Measurements from ENCODE around the gene UGT1A8.
A peak's percentile ranks its signal among the peaks of the same experiment; 100 is the strongest.
"Not testable (repeated sequence)": the region's sequence is repeated elsewhere in the genome, so short reads cannot be mapped to it uniquely, and the experiment has no call there.

UGT1A8 gene

DNA sequence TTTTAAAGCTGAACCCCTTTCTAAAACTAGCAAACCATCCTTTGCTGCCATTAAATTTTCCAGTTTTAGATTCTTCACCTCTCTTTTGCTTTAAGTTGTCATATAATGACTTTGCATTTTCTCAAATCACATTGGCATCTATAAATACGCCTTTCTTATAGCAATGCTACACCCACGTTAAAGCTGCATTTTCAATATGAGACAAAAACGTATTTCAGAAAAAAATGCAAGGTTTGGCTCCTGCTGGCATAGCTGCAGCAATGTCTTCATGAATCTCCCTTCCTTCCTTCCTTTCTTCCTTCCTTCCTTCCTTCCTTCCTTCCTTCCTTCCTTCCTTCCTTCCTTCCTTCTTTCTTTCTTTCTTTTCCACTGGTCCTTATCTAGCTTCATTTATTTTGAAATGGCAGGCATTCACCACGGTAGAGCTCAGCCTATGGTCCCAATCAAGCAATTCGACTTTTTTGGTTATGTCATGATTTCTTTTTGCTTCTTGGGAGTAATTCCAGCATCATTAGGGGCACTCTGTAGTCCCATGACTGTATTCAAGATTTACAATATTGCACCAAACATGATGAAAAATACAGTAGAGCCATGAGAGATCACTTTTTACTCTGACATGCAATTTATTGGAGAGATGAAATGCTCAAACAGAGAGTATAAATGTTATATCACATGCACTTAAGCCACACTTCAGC lies 10.0 kb downstream of the UGT1A8 start:
- Histone ChIP-seq H4K20me1 (ENCODE audit: low read depth, low read length) (no peaks in the 10 kb centered on the region), H2AFZ (ENCODE audit: low read depth, low read length, severe bottlenecking) (no peak overlapping the region), H3K9me2 (replicated peaks; ENCODE audit: insufficient read depth, low read length) (no peaks in the 10 kb centered on the region), H3K79me2 (ENCODE audit: insufficient read depth, low read length) (no peaks in the 10 kb centered on the region), H3K27ac (ENCODE audit: low read depth, low read length) (no peak overlapping the region), H3K9me3 (ENCODE audit: insufficient read depth, low read length) (no peaks in the 10 kb centered on the region), H3K4me3 (ENCODE audit: insufficient read depth, low read length, poor library complexity, severe bottlenecking) (no peak overlapping the region), H3K27me3 (ENCODE audit: low read length) (no peaks in the 10 kb centered on the region), H3K4me2 (ENCODE audit: low read depth, low read length, poor library complexity, severe bottlenecking) (no peak overlapping the region), H3K9ac (ENCODE audit: low read length) (no peak overlapping the region), H3K36me3 (ENCODE audit: low read length) (no peaks in the 10 kb centered on the region), H3F3A (ENCODE audit: insufficient read depth) (no peaks in the 10 kb centered on the region)
- TF ChIP-seq, protein P1, sequence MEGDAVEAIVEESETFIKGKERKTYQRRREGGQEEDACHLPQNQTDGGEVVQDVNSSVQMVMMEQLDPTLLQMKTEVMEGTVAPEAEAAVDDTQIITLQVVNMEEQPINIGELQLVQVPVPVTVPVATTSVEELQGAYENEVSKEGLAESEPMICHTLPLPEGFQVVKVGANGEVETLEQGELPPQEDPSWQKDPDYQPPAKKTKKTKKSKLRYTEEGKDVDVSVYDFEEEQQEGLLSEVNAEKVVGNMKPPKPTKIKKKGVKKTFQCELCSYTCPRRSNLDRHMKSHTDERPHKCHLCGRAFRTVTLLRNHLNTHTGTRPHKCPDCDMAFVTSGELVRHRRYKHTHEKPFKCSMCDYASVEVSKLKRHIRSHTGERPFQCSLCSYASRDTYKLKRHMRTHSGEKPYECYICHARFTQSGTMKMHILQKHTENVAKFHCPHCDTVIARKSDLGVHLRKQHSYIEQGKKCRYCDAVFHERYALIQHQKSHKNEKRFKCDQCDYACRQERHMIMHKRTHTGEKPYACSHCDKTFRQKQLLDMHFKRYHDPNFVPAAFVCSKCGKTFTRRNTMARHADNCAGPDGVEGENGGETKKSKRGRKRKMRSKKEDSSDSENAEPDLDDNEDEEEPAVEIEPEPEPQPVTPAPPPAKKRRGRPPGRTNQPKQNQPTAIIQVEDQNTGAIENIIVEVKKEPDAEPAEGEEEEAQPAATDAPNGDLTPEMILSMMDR (IDR thresholded peaks at IDR 0.05; ENCODE audit: insufficient read depth, low read length, poor library complexity, severe bottlenecking), result no peak
- no peak for TF ChIP-seq EZH2phosphoT487 (conservative IDR thresholded peaks at IDR 0.05; ENCODE audit: low read length)

DNA sequence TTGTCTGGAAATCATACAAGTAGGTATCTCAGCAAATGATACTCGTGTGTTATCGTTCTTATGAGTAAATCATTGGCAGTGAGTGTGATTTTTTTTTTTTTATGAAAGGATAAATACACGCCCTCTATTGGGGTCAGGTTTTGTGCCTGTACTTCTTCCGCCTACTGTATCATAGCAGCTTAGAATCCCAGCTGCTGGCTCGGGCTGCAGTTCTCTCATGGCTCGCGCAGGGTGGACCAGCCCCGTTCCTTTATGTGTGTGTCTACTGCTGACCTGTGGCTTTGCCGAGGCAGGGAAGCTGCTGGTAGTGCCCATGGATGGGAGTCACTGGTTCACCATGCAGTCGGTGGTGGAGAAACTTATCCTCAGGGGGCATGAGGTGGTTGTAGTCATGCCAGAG lies 18.9 kb downstream of the UGT1A8 start, which contains the start of gene UGT1A10:
Gene UGT1A10, plus strand, starts transcription at position 143 of the 400 bp plus-strand sequence. Its CDS starts 75 bp downstream, at position 218.
- not testable (repeated sequence) for H3K9me2 ChIP-seq (replicated peaks; ENCODE audit: insufficient read depth, low read length); H3F3A ChIP-seq (ENCODE audit: insufficient read depth); H4K20me1 ChIP-seq (ENCODE audit: low read depth, low read length); H3K4me2 ChIP-seq (ENCODE audit: low read depth, low read length, poor library complexity, severe bottlenecking); H3K36me3 ChIP-seq (ENCODE audit: low read length); H3K4me3 ChIP-seq (ENCODE audit: insufficient read depth, low read length, poor library complexity, severe bottlenecking); H3K9me3 ChIP-seq (ENCODE audit: insufficient read depth, low read length); H3K9ac ChIP-seq (ENCODE audit: low read length); H3K27ac ChIP-seq (ENCODE audit: low read depth, low read length); H3K79me2 ChIP-seq (ENCODE audit: insufficient read depth, low read length); H2AFZ ChIP-seq (ENCODE audit: low read depth, low read length, severe bottlenecking); H3K27me3 ChIP-seq (ENCODE audit: low read length)

DNA sequence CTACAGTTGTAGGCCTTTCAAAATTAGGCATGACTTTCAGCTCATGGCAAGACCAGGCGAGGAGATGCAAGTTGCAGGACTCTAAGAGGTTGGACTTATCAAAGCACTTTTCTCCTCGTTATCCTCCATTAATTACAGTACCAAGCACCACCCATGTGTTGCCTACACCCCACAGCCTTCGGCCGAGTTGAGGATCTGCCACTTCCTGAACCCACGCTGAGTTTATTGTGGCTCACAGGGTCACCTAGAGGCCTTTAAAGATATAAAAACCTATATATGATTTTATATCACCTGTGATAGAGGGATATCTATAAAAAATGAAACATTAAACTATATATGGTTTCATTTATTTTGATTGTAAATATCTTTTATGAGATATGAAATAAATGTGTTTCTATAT lies 21.4 kb downstream of the UGT1A8 start:
- Histone ChIP-seq H3K79me2 (ENCODE audit: insufficient read depth, low read length) (no peaks in the 10 kb centered on the region), H3K4me3 (ENCODE audit: insufficient read depth, low read length, poor library complexity, severe bottlenecking) (no peak overlapping the region), H3K4me2 (ENCODE audit: low read depth, low read length, poor library complexity, severe bottlenecking) (no peak overlapping the region), H4K20me1 (ENCODE audit: low read depth, low read length) (no peaks in the 10 kb centered on the region), H3K9ac (ENCODE audit: low read length) (no peak overlapping the region), H3K36me3 (ENCODE audit: low read length) (no peaks in the 10 kb centered on the region), H3K27ac (ENCODE audit: low read depth, low read length) (no peak overlapping the region), H3K27me3 (ENCODE audit: low read length) (no peaks in the 10 kb centered on the region), H3F3A (ENCODE audit: insufficient read depth) (no peaks in the 10 kb centered on the region; the same call in 1 of the 2 replicates), H3K9me3 (ENCODE audit: insufficient read depth, low read length) (no peaks in the 10 kb centered on the region), H3K9me2 (replicated peaks; ENCODE audit: insufficient read depth, low read length) (no peaks in the 10 kb centered on the region), H2AFZ (ENCODE audit: low read depth, low read length, severe bottlenecking) (peak overlapping the region; percentile 48)
- TF ChIP-seq, protein P1 (IDR thresholded peaks at IDR 0.05; ENCODE audit: insufficient read depth, low read length, poor library complexity, severe bottlenecking), result no peak
- no peak for TF ChIP-seq EZH2phosphoT487 (conservative IDR thresholded peaks at IDR 0.05; ENCODE audit: low read length)

DNA sequence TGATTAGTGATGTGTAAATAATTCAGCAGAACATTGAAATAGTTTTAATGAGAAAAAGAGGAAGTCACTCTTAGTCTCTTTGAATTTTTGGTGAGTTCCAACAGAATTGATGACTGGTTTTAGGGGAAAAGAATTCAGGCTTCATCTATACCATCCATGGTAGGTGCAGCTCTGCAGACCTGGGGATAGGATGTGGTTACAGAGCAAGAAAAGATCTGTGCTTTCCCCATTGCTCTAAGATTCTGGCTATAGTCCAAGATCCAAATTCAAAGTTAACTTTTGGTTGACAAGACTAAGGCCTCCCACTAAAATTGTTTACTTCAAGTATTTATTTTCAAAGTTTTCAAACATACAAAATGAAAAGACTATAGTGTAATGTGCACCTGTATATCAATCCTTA lies 22.4 kb downstream of the UGT1A8 start:
- H3K4me2 ChIP-seq (ENCODE audit: low read depth, low read length, poor library complexity, severe bottlenecking), result no peak overlapping the region
- H4K20me1 ChIP-seq (ENCODE audit: low read depth, low read length), result no peaks in the 10 kb centered on the region
- H3K27ac ChIP-seq (ENCODE audit: low read depth, low read length), result no peak overlapping the region
- no peaks in the 10 kb centered on the region for H3K36me3 ChIP-seq (ENCODE audit: low read length)
- TF ChIP-seq EZH2phosphoT487 (conservative IDR thresholded peaks at IDR 0.05; ENCODE audit: low read length), result no peak
- TF ChIP-seq, protein P1 (IDR thresholded peaks at IDR 0.05; ENCODE audit: insufficient read depth, low read length, poor library complexity, severe bottlenecking), result no peak
- H3K9me3 ChIP-seq (ENCODE audit: insufficient read depth, low read length), result no peaks in the 10 kb centered on the region
- no peak overlapping the region for H2AFZ ChIP-seq (ENCODE audit: low read depth, low read length, severe bottlenecking)
- H3K27me3 ChIP-seq (ENCODE audit: low read length), result no peaks in the 10 kb centered on the region
- no peaks in the 10 kb centered on the region; the same call in 1 of the 2 replicates for H3F3A ChIP-seq (ENCODE audit: insufficient read depth)
- no peaks in the 10 kb centered on the region for H3K79me2 ChIP-seq (ENCODE audit: insufficient read depth, low read length)
- H3K4me3 ChIP-seq (ENCODE audit: insufficient read depth, low read length, poor library complexity, severe bottlenecking), result no peak overlapping the region
- no peaks in the 10 kb centered on the region; the same call in 1 of the 2 replicates for H3K9me2 ChIP-seq (replicated peaks; ENCODE audit: insufficient read depth, low read length)
- no peak overlapping the region for H3K9ac ChIP-seq (ENCODE audit: low read length)

Data from SU-DHL-6 (cell line).